HG02642 (cell line): ENCODE data around the gene ASB13.
A peak's percentile ranks its signal among the peaks of the same experiment; 100 is the strongest.
"Not testable (repeated sequence)": the region's sequence is repeated elsewhere in the genome, so short reads cannot be mapped to it uniquely, and the experiment has no call there.

Source experiments
- ATAC-seq: cut with Tn5 transposase; IDR thresholded peaks from one replicate; pipeline ENCODE4 v1.9.1; 2021; ENCODE audit warnings: mild to moderate bottlenecking; ENCODE audit not compliant: unreplicated experiment, poor library complexity

Gene ASB13

DNA sequence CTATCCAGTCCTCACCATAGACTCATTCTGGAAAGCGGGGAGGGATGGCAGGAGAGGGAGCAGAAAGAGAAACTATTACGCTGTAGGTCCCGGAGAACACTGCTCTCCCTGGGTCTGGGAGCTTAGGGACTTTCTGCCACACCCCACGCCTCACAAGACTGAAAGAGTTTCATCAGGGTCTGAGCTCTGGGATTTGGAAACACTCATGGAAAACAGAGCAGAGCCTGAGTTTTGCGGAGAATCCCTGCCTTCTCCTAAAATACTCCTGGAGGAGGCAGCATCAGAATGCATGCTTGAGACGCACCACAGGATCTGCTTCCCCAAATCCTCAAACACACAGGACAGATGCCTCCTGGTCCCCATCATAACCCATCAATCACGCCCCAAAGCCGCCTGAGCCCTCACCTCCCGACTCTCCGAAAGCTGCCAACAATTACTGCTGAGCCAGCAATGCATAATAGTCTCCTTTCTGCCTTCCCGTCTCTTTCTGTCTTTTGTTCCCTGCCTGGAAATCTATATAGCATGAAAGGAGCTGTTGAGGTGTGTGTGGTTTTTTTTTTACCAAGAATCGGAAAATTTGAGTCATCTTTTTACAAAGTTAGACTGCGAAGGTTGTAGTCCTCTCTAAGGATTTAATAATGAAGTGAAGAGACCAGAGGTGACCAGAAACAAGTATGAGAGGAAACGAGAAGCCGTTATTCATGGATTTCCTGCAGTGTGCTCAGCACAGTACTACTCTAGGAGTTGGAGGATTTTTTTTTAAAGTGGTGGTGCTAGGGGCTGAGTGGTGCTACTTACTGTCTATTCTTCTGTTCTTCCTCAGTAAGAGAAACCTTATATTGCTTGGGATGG lies 37.7 kb downstream of the ASB13 start:
- ATAC-seq, result no peak

DNA sequence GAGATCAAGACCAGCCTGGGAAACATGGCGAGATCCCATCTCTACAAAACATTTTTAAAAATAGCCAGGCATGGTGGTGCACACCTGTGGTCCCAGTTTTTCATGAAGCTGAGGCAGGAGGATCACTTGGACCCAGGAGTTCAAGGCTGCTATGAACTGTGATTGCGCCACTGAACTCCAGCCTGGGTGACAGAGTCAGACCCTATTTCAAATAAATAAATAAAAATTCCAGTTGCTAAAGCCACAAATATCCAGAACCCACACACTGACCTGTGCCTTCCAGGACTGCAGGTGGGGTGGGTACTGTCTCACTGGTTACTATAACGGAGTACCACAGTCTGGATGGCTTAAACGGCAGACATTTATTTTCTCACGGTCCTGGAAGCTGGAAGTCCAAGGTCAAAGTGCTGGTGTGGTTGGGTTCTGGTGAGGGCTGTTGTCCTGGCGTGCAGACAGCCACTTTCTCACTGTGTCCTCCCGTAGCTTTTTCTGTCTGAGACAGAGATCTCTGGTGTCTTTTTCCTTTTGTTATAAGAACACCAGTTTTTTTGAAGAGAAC lies 38.8 kb downstream of the ASB13 start:
- ATAC-seq, result no peak

DNA sequence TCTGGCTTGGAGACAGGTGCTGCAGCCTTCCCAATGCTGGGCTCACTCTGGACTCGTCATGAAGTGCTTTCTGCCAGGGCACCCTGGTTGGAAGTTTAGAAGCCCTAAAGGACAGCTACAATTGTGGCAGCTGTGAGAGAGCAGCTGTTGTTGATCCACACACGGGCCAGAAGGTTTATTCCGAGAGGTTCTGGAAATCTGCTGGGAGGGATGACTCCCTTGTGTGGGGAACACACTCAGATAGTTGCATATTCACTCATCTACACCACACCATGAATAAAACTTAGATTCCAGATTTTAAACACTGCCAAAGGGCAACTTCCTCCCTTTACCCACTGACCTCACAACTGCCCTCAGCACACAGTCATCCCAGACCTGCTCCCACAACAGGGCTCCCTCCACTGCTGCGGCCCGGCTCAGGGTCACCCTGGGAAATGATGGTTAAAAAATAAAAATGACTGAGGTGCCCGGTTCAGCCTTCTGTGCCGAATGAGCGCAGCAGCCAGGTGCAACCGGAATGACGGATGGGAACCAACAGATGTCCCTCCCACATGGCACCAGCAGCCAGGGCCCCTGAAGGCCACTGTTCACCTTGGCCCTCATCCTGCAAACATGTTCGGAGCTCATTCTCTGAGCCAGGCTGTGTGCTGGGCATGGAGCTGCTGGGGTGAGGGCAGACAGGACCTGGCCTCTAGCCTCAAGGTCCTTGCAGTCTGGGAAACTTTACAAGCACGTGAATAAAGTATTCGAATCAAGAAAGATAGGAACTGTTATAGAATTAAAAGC lies 40.2 kb downstream of the ASB13 start:
- ATAC-seq, result no peak

DNA sequence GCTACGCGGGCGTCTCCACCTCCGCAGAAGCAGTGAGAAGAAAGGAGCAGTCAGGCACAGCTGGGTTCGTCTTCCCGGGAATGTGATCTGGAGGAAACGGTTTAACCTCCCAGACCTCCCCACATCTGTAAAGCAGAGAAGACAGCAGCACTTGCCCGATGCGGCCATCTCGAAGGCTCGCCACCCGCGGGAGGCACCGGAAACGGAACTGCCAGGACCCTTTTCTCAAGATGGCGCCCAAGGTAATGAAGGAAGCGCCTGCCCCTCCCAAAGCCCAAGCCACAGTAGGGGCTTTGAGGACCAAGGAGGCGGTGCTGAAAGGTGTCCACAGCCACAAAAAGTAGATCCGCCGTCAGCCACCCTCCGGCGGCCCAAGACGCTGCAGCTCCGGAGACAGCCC lies 41.7 kb downstream of the ASB13 start:
- no peak for ATAC-seq

DNA sequence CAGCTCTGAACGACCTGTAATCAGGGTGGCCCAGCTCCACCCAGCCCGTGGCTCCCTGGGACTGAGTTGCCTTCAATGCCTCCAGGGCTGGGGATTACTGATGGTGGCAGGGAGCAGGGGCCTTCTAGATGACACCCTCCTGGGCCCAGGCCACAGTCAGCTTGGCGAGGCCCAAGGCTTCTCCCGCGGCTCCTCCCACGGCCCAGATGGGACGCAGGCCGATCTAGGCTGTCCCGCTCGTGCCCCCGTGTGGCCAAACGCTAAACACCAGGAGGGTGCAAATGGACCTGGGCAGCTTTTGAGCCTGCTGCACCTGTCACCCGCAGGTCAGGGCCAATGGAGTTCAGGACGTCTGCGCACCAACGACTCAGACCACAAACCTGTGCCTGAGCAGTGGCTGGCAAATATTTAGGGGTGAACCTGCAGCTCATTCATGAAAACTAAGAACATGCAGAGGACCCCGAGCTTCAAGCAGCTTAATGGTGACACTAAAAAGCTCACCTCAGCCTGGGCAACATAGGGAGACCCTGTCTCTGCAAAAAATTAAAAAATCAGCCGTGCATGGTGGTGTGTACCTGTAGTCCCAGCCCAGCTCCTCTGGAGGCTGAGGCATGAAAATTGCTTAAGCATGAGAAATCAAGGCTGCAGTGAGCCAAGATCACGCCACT lies 43.2 kb downstream of the ASB13 start:
- ATAC-seq, result peak; percentile 93

DNA sequence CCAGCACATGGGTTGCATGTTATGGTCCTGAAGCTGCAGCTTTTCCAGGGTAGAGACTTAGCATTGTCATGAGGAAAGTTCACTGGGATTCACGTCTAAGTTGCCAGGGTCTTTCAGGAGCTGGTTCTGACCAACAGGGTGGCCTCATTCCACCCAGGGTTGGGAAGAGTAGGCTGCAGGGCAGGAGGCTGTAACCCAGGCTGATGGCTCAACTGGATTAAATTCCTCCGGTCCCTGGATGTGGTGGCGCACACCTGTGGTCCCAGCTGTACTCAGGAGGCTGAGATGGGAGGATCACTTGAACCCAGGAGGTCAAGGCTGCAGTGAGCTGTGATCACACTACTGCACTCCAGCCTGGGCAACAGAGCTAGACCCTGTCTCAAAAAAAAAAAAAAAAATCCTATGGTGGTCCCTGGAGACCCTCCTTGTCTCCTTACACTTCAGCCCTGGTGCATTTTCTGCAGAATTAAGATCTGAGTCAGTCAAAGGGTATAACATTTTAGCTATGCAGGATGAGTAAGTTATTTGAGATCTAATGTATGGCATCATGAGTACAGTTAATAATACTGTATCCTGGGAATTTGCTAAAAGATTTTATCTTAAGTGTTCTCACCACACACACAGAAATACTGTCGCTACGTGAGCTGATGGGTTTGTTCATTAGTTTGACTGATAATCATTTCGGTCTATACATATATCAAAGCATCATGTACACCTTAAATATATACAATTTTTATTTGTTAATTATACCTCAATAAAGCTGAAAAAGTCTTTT lies 44.0 kb downstream of the ASB13 start:
- ATAC-seq, result no peak

DNA sequence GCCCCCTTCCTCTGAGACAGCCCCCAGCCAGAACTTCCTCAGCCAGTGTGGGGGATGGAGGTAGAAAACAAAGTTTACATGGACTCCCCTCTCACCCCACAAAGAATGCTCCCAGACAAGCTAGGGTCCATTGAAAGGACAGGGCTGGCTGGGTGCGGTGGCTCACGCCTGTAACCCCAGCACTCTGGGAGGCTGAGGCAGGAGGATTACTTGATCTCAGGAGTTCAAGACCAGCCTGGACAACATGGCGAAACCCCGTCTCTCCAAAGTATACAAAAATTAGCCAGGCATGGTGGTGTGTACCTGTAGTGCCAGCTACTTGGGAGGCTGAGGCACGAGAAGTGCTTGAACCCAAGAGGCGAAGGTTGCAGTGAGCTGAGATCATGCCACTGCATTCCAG lies 45.0 kb downstream of the ASB13 start:
- ATAC-seq, result not testable (repeated sequence)

DNA sequence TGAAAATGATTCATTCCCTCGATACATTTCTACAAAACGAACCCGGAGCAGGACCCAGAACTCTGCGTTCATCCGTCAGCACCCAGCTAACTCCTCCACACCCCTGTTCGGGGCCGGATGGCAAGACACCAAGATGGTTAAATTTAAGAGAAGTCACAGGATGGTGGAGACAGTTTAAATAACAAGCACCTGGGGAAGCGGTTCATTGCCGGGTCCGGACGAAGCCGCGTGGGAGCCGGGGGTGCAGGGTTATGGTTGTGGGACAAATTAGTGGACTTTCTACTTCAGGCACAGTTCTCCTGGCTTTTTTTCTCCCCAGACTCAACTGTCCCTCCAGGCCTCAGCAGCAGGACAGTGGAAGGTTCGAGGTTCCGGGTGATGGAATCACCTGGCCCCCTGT lies 45.4 kb downstream of the ASB13 start:
- ATAC-seq, result no peak

DNA sequence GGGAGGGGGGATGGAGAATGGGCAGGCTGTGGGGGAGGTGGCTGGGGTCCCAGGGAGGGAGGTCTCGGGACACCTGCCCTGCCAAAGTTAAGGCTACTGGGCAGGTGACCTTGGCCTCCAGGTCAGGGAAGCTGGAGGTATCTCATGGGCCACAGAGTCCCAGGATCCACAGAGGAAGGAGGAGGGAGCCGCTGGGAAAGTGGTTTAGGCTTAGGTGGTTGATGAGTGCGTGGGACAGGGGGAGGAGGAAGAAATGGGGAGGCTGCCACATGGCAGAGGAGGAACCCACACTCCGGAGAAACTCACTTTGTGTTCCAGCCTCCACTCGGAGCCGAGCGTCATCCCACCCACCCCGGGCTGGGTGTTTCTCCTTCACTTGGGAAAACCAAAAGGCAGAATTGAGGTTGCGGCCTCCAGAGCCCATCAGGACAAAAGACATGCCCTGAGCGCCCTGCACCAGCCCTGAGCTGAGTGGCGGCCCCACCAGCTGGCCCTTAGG lies 46.1 kb downstream of the ASB13 start:
- ATAC-seq, result no peak

DNA sequence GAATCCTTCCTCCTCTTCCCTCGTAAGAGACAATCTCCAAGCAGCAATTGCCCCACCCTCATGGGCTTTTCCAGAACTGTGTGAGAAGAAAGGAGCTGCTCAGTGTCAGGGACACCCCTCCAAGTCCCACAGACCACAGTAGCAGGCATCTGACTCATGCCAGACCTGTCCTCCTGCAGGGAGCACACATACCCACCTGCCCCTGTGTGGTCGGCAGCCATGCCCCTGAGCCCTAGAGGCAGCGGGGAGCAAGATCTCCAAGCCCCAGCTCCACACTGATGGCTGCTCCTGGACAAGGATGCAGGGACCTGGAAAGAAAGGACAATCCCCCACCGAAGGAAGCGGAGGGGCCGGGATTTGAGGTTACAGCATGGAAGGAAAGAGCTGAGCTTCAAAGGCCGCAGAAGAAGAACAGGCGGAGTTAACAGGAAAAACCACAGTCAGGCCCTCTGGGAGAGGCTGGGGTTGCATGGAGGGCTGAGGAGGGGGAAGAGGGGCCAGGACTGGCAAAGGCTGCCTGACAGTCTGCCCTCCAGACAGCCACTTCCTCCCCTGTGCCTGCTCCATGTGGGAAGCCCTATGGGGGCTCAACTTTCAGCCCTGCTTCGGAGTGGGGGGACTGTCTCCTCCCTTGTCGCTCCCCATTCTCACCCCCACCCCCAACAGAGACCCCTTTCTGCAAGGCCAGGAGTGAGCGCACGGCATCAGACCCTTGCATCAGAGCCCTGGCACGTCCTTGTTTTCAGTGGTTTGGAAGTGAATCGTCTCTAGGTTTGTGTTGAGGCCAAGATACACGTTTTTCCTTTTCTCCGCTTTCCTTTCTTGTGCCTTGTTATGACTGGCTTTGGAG lies 46.8 kb downstream of the ASB13 start:
- no peak for ATAC-seq

DNA sequence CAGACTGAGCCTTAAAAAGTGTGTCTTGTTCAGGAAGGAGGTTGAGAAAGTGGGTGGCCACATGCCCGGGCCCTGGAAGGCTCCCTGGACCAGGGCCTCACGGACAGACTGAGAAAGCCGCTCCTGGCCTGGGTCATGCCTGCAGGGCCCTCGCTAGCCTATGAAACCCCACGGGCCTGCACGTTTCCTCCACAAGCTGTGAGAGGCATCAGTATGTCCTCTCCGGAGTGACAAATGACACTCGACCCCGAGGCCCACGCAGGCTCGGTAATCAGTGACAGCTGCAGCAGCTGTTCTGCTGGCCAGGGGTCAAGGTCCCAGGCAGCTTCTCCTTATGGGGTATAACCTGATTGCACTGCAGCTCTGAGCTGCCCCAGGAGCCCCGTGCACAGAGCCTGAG lies 47.6 kb downstream of the ASB13 start:
- no peak for ATAC-seq

DNA sequence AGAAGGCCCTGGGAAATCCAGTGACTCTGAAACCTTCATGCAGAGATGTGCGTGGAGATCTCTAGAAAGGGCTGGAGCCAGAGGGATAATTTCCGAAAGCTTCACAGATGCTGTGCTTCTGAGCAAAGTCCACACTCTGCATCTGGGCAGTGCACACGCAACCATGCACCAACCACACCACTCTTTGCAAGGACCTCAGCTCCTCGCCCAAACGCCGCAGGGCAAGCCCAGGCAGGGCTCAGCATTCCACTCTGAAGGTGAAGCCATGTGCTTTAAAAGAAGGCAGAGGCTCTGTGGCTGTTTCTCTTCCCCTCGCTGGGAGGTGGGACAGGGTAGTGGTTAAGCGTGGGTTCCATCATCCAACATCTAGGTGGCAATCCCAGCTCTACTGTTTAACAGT lies 48.4 kb downstream of the ASB13 start:
- ATAC-seq, result no peak

DNA sequence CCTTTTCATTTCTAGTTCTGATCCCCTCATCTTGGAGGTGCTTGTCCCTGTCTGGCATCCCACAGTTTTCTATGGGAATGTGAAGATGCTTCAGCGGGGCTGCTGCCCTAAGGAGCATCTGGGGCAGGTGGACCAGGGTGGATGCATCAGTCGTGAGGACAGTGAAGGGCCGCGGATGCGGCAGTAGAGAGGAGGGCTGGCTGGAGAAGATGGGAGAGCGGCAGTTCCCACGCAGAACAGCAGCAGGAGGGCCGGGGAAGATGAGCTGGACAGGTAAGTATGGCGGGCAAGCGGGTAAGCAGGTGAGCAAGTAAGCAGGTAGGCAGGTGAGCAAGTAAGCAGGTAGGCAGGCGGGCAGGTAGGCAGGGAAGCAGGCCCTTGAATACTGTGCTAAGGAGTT lies 48.9 kb downstream of the ASB13 start:
- no peak for ATAC-seq

DNA sequence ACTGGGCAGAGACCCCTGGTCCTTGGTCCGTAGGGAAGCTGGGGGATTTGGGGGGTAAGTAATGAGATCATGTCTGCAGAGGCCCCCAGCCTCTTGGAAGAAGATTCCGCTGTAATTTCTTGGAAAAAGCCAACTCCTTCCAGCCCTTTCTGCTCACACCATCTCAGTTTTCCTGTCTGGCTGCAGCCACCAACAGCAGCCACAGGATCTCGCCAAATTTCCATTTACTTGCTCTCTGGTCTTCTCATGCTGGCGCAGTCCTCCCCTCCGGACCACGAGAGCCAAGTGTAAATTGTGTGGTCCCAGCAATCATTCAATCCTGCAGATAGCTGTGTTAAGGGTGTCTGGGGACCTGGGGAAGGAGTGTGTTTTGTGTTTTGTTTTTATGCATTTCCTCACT lies 49.6 kb downstream of the ASB13 start:
- ATAC-seq, result no peak

DNA sequence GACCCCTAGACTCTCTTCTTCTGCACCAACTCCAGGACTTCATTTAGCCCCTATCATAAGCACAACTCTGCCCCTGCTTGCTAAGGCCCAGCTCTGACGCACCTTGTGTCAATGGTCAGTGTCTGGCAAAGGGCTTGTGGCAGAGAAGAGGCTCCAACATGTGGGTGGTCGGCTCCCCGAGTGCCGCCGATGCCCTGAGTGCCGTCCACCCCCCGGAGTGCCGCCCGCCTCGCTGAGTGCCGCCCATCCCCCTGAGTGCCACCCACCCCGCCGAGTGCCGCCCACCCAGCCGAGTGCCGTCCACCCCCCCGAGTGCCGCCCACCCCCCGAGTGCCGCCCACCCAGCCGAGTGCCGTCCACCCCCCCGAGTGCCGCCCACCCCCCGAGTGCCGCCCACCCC lies 50.3 kb downstream of the ASB13 start:
- ATAC-seq, result no peak

DNA sequence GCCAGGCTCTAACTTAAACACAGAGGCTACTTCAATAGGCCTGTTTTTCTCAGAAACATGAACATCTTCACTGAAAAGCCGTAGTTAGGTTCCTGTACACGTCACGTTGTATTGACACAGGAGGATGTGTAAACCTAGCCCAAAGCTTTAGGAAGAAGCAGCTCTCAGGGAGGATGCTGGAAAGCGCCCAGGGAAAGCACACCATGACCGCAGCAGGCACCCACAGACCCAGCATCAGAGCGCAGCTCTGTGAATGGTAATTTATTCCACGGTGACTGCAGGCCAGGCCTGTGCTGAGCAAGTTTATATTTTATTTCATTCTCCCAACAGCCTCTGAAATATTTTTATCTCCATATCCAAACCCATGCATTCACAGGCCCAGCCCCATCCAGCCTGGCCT lies 51.1 kb downstream of the ASB13 start:
- no peak for ATAC-seq

DNA sequence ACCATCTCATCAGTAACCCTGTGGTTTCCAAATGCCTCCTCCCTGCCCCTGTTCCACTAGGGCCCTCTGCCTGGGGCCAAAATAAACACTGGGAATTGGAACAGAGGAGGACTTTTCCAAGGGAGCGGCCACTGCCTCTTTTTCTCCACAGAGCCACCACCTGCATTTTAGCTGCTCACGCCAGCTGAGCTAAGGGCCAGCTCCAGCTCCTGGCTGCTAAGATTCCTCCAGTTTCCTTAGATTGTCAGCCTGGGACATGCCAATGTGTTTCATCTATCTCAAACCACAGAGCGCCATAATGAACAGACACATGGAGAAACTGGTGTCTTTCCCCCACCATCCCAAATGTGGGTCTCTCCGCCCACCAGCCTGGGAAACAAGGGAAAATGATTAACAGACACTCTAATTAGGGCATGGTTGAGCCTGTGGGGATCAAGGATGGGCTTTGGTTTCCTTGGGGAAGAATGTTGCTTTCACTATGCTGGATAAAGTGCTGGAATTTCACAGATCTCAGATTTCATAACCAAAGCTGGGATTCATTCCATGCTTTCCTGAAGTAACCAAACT lies 52.2 kb downstream of the ASB13 start:
- no peak for ATAC-seq

DNA sequence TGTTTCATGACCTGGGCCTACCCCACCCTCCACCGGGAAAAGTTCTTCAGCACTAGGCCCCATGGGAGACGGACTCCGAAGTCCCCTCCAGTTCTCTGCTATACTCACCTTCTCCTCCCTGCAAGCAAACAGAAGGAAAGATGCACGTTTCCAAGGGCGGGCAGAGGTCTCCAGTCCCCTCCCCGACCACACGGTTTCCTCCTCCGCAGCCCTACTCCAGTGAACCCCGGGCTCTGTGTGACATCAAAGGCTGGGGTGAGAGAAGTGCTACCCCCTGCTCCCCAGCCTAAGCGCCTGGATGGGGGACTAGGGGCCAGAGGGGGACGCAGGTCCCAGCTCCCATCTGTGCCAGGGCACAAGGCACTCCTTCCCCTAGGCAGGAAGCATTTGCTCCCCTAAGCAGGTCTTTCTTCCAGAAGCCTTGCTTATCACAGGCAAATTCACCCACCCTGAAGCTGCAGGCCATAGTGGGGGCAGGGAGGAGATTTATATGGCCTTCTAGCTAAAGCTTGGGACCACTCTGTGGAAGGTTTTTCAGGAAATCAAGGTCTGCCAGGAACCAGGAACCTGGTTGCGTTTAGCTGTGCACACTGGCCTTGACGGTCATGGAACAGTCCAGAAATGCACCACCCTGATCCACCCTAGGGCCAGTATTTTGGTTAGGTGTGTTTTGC lies 52.8 kb downstream of the ASB13 start:
- no peak for ATAC-seq
